HG02981 (cell line): ENCODE measurements around the gene GFRA4.

Experiments
- ATAC-seq: cut with Tn5 transposase; IDR thresholded peaks from one replicate; pipeline ENCODE4 v1.9.1; 2021; ENCODE audit warnings: mild to moderate bottlenecking, moderate library complexity; ENCODE audit not compliant: unreplicated experiment

GFRA4 gene

DNA sequence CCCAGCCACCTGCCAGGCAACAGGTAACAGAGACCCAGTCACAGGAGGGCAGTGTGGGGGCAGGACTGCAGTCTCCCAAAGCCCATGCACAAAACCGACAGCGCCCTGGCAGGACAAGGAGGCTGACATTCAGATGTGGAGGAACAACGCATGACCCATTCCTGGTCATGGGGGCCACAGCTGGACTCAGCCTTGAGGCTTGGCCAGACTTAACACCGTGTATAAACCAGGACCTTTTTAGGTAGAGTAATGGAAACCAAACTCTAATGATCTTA, 8.1 kb downstream of the GFRA4 start:
- ATAC-seq, result no peak

DNA sequence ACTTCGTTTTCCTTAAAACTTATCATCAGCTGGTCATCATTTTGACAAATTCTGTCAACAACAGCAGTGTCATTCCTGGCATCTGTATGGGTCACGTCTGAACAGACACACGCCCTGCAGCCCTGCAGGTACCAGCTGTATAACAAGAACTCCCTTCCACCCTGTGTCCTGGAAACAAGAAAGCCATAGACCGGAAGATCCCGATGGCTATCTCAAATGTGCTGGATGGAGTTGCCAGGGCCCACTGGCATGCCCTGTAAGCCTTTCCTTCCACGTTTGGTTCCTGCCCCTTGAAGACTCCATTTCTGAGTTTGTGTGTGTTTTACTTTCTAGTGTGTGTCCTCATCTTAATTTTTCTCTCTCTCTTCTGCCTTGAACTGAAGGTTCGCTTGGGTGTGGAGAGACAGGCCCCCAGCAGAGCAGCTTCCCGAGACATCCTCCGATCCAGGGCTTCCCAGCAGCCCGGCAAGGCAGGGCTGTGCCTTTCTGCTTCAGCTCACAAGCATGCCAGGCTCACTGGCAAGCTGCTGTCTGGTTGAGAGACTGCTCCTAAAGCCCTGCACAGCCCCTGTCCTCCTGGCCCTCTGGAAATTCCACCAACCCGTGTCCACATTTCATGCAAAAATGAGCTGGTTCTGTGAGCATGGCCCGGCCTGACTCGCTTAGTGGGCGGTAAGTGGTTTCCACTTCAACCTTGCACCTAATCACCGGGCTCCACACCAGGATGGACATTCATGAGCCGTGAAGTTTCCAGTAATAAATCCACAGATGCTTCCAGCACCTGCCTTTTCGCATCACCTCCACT, 8.7 kb downstream of the GFRA4 start:
- no peak for ATAC-seq

DNA sequence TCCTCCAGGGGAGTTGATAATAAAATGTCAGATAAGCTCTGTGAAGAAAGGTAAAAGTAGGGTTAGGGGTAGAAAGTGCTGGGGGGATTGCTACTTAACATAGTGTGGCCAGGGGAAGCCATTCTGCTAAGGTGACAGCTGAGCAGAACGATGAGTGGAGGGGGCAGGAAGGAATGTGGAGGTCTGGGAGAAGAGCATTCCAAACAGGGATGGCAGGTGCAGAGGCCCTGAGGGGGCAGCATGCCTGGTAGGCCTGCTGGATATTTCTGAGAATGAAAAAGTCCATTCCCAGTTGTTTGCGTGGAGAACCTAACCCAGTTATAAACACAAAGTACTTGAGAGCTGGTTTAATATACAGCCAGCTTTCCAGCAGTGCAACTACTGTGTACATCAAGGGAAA, 9.3 kb downstream of the GFRA4 start:
- no peak for ATAC-seq

DNA sequence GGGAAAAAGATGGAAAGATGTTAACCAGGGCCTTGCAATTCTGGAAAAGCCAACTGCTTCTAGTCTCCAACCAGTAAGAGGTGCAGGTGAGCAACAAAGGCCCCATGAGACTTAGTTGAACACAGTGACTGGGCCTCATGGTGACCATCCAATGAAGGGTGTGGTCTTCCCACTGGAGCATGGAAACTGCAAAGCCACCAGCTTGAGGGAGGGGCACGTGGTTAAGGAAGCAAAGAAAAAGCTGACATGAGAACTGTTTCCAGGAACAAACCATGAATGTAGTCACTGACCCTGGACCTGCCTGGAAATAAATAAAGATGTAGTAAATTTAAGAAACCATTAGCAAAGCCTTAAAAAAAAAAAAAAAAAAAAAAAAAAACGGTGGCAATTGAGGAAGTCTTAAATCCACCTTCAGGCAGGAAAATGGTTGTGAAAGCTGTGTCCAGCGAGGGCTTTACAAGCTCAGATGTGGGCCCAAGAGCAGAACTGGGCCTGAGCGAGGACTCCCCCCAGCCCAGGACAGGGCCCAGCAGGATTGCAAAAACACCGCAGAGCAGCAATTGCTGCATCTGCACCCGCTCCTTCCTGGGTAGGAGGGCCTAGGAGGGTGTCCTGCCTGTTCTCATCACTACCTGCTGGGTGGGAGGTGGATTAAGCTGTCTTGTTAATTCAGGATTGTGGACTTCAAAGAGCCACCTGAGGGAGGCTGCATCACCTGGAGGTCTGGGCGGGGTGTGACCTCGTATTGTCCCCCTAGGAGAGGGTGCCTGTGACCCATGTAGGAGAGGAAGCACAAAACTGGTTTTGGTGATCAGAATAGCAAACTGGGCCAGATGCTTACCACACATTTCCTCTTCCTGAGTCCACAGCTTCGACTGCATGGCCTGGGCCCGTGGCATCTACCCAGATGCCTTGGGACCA, 10.3 kb downstream of the GFRA4 start:
- no peak for ATAC-seq

DNA sequence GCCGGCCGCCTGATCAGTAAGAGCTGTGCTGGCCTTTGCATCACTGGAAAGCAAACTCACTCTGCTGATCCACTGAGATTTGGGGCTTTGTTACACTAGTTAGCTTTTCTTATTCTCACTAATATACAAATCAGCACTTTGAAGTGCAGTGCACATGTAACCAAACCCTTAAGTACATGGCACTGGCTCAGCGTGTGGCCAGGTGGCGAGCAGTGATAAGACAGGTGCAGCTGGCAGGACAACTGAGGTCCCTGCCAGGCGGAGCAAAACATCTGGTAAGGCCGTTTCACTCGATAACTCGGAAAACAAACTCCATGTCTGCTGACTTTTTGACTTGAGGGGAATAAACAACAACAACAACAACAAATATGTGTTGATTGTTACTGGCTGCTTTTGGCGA, 11.0 kb downstream of the GFRA4 start:
- no peak for ATAC-seq

DNA sequence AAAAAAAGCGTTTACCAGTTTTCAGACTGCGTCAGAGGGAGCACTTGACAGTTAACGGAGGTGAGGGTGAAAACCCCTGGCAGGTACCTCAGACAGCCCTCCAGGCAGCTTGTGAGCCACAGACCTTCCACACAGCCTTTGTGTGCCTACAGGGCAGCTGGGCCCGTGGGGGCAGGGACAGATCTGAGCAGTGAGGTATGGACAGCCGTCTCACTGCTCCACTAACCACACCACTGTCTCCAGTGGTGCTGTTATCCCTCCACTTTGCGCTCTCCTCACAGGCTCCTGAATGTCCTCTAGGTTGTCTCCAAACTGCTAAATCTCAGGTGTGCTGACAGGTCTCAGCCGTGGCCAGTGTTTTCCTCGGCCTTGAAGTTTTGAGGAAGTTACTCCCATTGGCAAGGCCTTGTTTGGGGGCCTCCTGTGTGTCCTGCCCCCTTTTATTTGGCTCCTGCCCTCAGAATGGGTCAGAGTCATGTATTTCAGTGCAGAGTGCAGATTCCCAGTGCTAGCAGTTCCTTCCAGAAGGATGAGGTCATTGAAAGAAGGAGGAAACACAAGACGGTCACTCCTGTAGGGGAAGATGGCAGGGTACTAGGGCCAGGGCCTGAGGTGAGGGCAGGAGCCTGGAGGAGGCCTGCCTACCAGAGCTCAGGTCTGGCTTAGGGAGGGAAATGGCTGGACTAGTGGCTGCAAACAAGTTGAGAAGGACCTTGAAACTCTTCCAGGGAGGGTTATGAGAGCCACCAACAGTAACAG, 11.8 kb downstream of the GFRA4 start:
- no peak for ATAC-seq

DNA sequence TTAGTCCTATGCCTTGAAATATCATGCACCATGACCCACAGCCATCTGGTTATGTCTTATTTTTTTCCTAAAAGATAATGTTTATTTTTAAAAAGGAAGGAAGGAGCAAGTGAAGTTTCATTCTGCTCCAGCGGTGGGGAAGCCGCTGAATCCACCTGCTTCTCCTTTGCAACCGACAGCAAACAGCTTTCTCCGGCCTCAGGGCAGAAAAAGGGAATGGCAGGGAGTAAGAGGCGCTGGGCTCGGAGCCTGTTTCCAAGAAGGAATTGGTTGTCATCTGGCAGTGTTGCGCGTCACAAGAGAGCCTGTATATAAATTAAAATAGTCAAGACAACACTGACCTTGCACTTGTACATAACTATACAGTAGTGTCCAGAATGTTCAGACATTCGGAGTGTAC, 14.2 kb downstream of the GFRA4 start:
- ATAC-seq, result no peak

DNA sequence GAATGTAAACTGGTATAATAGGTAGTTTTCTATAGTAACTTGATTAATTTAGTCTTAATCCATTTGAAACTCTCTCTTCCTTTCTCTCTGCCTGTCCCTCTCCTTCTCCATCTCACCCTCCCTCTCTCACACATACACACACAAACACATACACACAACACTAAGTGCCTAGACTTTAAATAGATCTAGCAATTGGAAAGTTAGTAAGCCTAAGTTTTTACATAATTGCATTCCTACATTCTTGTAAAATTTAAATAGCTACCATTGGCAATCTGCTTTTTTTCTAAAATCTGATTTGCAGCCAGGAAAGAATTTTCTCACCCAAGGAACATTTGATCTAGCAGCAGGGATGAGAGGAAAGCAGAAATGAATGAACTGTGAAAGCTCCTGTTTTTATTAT, 15.7 kb downstream of the GFRA4 start:
- no peak for ATAC-seq

DNA sequence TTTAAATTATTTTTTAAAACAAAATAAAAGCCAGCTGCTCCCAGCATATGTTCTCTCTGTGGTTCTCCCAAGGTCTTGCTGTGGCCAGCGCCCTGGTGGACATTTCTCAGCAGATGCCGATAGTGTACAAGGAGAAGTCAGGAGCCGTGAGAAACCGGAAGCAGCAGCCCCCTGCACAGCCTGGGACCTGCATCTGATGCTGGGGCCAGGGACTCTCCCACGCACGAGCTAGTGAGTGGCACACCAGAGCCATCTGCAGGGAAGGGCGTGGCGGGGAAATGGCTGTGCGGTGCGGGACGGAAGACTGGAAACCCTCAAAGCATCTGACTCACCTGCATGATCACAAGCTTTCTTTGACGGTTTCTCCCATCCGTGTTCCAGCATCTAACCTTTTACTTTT, 16.5 kb downstream of the GFRA4 start:
- ATAC-seq, result no peak

DNA sequence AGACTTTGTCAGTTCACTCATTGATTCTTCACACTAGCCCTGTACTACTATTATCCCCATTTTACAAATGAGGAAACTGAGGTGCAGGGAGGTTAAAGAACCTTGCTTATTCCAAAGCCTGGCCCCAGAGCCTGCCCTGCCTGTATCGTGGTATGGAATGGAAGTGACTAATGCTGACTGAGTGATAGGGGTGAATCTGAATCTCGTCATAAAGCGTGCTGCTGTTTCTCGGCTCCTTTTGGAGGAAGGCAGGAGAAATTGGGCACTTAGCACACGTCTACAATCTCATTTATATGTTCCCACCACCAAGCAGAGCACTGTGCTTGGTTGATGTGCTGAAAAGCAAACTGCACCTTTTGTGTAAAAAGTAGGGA, 17.1 kb downstream of the GFRA4 start:
- no peak for ATAC-seq

DNA sequence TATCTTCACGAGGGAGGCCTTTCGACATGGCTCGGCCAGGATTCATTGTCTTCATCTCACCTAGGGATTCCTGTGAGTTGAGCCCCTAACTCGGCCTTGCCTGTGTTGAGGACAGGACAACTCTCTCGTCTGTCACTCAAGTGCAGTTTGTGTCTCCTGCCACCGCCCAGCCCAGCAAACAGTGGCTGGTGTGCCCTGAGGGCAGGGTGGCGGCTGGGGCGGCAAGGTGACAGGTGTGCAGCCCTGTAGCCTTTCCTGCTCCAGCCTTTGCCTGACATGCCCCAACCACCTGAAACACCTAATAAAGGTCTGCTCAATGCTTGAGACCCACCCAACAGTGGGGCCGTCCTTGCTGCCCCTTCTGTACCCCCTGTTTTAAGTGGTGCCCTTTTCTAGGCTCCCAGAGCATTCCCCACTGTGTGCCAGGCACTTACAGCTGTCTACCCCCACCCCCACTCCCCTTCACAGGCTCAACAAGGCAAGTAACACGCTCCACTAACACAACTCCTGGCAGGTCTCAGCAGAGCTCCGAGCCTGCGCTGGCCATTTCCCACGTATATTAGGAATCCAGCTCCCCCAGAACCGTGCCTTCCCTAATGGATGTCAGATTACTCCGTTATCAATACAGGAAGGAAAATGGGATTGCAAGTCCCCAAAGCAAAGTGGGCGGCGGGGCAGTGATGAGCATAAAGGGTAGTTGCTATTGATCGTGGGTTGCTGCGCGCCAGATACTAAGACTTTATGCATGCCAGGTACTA, 17.7 kb downstream of the GFRA4 start:
- ATAC-seq, result no peak

DNA sequence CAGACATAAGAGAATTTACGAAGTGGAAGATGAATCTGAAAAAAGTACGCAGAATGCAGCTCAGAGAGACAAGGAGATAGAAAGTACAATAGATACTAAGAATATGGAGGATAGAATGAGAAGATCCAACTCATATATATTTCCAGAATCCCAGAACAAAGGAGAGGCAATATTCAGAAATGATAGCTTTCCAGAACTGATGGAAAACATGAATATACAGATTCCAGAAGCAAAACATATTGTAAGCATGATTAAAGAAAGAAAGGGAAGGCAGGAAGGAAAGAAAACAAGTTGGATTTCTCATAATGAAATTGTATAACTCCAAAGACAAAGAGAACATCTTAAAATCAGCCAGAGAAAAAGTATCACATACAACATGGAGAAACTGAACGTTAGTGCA, 22.9 kb downstream of the GFRA4 start:
- ATAC-seq, result no peak

DNA sequence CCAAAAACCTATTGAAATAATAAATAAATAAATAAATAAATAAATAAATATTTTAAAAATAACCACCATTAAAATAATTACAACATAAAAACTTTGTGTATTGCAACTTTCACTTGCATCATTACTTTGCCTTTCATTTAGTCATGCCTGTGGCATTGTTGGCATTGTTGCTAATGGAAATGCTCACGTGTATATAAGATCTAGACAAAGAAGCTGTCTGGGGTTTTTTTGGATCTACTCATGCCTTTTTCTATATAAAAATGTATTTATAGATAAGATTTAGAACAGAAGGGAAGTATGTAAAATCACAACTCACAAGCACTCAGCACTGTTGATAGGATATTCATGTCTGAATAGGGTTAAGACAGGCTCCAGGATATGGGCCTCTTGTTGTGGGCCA, 27.9 kb downstream of the GFRA4 start:
- ATAC-seq, result no peak

DNA sequence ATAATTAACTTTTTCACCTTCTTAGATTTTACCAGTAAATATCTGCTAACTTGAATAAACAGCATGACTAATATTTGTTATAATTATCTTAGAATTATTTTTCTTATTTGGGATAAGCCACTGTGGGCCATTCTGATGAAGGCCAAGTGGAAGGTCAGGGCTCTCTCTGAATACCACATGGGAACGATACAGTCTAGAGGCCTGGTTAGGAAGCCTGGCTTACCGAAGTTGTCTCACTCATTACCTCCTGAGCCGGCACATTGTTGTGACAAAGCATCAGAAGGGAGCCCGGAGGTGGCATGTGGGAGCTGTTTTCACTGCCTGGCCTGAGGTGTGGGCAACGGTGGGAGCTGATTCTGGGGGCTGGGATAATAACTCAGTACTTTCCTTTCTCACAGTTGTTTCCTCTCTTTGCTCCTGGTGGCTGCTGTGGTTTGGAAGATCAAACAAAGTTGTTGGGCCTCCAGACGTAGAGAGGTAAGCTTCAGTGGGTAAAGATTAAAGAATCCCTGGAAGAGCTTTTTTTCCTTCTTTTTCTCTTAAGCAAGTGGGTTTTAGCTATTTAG, 29.2 kb downstream of the GFRA4 start:
- no peak for ATAC-seq

DNA sequence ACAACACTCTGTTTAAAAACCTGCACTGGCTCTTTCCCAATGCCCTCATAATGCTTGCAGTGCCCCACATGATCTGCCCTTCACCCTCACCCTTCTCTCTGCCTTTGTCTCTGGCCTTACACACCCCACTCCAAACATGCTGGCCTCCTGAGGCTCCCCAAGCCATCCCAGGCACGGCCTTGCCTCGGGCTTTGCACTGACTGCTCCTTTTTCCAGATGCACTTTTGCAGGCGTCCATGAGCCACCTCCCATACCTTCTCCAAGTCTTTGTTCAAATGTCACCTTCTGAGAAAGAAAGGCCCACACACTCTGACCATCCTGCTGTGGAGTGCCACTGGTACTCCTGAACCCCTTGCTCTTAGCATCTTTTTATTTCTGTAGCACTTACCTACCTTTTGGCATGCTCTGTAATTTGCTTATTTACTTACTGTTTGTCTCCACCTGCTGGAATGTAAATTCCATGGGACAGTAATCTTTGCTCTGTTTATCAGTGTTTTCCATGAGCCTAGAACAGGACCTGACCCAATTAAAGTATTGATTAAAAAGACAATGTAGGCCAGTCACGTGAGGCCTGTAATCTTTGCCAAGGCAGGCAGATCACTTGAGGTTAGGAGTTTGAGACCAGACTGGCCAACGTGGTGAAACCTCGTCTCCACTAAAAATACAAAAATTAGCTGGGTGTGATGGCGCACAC, 30.7 kb downstream of the GFRA4 start:
- ATAC-seq, result no peak

DNA sequence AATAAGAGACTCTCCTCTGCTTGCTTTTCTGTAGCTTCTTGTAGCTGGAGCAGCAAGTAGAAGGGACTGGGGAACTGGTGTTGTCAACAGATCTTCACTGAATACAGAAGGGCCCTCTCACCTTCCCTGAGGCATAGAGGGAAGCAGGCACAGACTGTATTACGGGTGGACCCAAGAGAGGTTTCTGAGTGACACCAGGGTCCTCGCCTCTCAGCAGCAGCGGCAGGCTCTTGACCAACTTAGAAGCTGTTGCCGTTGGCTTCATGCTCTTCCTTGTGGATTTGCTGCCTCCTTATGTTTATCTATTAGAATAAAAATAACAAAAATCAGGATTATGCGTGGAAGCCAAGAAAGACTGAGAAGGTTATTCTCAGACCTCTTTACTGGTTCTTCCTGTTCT, 31.7 kb downstream of the GFRA4 start:
- ATAC-seq, result no peak

DNA sequence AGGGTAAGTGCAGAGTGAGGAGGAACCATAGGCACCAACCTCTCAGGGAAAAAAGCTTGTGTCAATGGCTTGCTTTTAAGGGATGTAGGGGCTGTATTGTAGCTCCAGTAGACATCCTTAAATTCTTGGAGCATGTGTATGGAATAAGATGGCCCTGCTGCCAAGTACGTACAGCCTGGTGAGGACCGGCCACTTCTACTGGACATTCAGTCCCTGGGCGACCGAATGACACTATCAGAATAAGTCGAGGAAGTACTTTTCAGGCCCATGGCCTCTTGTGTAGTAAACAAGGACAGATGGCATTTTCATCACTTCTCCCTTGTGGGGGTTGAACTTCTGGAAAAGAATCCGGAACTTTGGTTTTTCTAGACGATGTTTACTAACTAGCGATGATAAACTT, 32.8 kb downstream of the GFRA4 start:
- ATAC-seq, result no peak

DNA sequence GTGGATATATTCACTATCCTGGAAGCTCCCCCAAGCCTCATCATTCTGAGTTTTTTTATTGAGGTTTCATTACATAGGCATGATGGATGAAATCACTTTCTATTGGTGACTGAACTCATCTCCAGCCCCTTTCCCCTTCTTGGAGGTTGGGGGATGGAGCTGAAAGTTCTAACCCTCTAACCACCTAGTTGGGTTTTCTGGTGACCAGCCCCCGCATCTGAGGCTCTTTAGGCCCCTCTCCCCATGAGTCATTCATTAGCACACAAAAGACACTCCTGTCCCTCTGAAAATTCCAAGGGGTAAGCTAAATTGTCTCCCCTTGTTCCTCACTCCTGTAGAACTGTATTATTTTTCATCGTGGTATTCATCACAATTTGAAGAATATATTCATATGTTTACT, 33.3 kb downstream of the GFRA4 start:
- ATAC-seq, result no peak

DNA sequence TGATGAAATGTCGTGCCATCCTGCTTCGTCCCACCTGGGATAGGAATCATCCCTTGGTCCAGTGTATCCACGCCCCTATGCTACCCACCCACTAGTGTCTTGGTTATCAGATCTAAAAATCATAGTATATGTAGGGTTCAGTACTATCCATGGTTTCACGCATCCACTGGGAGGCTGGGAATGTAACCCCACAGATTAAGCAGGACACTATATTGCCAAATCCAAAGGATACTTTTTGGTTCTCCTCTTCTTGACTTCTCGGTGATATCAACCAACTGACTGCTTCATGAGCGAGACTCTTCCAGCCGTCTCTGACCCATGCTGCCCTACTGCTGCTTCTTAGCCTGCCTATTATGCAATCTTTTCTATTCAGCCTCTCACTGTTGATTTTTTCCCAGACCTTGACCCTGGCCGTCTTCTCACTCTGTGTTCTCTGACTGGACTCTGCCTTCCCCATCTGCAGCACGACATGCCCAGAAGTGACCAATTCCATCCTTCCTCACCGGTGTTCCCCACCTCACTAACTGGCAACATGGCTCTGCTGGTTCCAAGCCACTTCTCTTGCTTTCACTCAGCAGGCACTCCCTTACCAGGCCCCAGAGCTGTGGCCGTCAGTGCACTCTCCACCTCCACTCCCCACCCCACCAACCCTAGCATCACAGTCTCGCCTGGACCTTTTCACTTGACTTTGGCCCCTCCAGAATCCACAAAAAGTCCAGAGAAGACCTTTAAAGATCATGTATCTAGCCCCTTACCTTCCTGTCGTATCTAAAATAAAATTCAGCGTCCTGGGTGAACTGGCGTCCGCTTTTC, 34.5 kb downstream of the GFRA4 start:
- no peak for ATAC-seq
